RWPE2 (cell line): ENCODE results near the gene HS3ST2.

Experiments
- ATAC-seq: fragments of 200-7000 bp; cut with Tn5 transposase; 3 replicates; pipeline ENCODE4 v1.9.1; 2021; ENCODE audit warnings: low read depth
- DNase-seq: peaks from one replicate; pipeline ENCODE4 v3.0.0-alpha.2; 2020; ENCODE audit warnings: low spot score
- H3K27ac ChIP-seq: fragments of 450-650 bp; 2 replicates; pipeline ENCODE4 v1.5.1; 2017; ENCODE audit warnings: mild to moderate bottlenecking; ENCODE audit not compliant: poor library complexity, severe bottlenecking
- H3K27me3 ChIP-seq: fragments of 250-450 bp; sonication (Bioruptor Pico); 2 replicates; pipeline ENCODE4 v1.5.1; 2021; ENCODE audit warnings: mild to moderate bottlenecking, moderate library complexity; ENCODE audit not compliant: insufficient read depth, poor library complexity, severe bottlenecking
- H3K36me3 ChIP-seq: fragments of 250-450 bp; sonication (Bioruptor Pico); 2 replicates; pipeline ENCODE4 v1.5.1; 2020; ENCODE audit warnings: low read depth, mild to moderate bottlenecking, moderate library complexity
- H3K4me1 ChIP-seq: fragments of 250-450 bp; sonication (Bioruptor Pico); 2 replicates; pipeline ENCODE4 v1.5.1; 2021; ENCODE audit warnings: mild to moderate bottlenecking, moderate library complexity; ENCODE audit not compliant: insufficient read depth, poor library complexity, severe bottlenecking
- H3K4me3 ChIP-seq: fragments of 250-450 bp; sonication (Bioruptor Pico); 2 replicates; pipeline ENCODE4 v1.5.1; 2021; ENCODE audit warnings: mild to moderate bottlenecking, moderate library complexity; ENCODE audit not compliant: severe bottlenecking
- H3K9me3 ChIP-seq: fragments of 250-450 bp; sonication (Bioruptor Pico); 2 replicates; pipeline ENCODE4 v1.5.1; 2021; ENCODE audit warnings: mild to moderate bottlenecking, moderate library complexity; ENCODE audit not compliant: severe bottlenecking
- CTCF ChIP-seq: fragments of 450-650 bp; IDR thresholded peaks from one replicate; pipeline ENCODE4 v1.5.1; 2017; ENCODE audit warnings: mild to moderate bottlenecking, moderate library complexity; ENCODE audit not compliant: poor library complexity, severe bottlenecking

The HS3ST2 gene

GRCh38 chr16:22844416-22844815, 30.5 kb downstream of the HS3ST2 start:
- no peak for DNase-seq
- TF ChIP-seq CTCF = no peak

GRCh38 chr16:22847100-22847499, 33.1 kb downstream of the HS3ST2 start:
- Histone ChIP-seq H3K27me3 (no peaks in the 10 kb centered on the region), H3K4me3 (no peak overlapping the region), H3K36me3 (no peaks in the 10 kb centered on the region), H3K27ac (no peak overlapping the region), H3K4me1 (no peaks in the 10 kb centered on the region), H3K9me3 (no peaks in the 10 kb centered on the region)
- TF ChIP-seq CTCF = no peak
- ATAC-seq (no peak), DNase-seq (no peak)

More at GRCh38 chr16:22844416-22844815, 30.5 kb downstream of the HS3ST2 start:
- H3K27me3 ChIP-seq = no peaks in the 10 kb centered on the region
- H3K27ac ChIP-seq = no peak overlapping the region
- no peak for ATAC-seq
- no peak overlapping the region for H3K4me3 ChIP-seq
- H3K9me3 ChIP-seq = no peaks in the 10 kb centered on the region
- no peaks in the 10 kb centered on the region for H3K36me3 ChIP-seq
- no peaks in the 10 kb centered on the region for H3K4me1 ChIP-seq

- ATAC-seq (no peak), DNase-seq (no peak)
- no peak overlapping the region for H3K4me3 ChIP-seq
- no peak for TF ChIP-seq CTCF
- H3K27ac ChIP-seq = no peak overlapping the region
- no peaks in the 10 kb centered on the region for H3K36me3 ChIP-seq
- no peaks in the 10 kb centered on the region for H3K9me3 ChIP-seq
- no peaks in the 10 kb centered on the region for H3K4me1 ChIP-seq
- no peaks in the 10 kb centered on the region for H3K27me3 ChIP-seq
These were observed 33.7 kb downstream of the HS3ST2 start for GRCh38 chr16:22847690-22848089.

- H3K27me3 ChIP-seq = no peaks in the 10 kb centered on the region
- no peak overlapping the region for H3K27ac ChIP-seq
- H3K4me3 ChIP-seq = no peak overlapping the region
- no peaks in the 10 kb centered on the region for H3K4me1 ChIP-seq
- TF ChIP-seq CTCF = no peak
- no peaks in the 10 kb centered on the region for H3K9me3 ChIP-seq
- ATAC-seq = no peak
- H3K36me3 ChIP-seq = no peaks in the 10 kb centered on the region
- no peak for DNase-seq
These were observed 34.5 kb downstream of the HS3ST2 start for GRCh38 chr16:22848451-22848850.

- DNase-seq (no peak), ATAC-seq (no peak)
- Histone ChIP-seq H3K4me1 (no peaks in the 10 kb centered on the region), H3K27me3 (no peaks in the 10 kb centered on the region), H3K36me3 (no peaks in the 10 kb centered on the region), H3K9me3 (no peaks in the 10 kb centered on the region), H3K4me3 (no peak overlapping the region), H3K27ac (no peak overlapping the region)
- TF ChIP-seq CTCF = no peak
These were observed 35.6 kb downstream of the HS3ST2 start for GRCh38 chr16:22849517-22849916.
